Endodermal cell (in vitro differentiated cells): ENCODE data around the gene TAF7. TPM values are rescaled to one million over a fixed set of nuclear protein-coding genes. Genes with fewer than 3 reads are reported as not detected.

Experiments
- DNase-seq: peaks from one replicate; pipeline ENCODE4 v3.0.0-alpha.2; 2017
- H3K27ac ChIP-seq: 2 replicates; pipeline ENCODE4 v1.5.1; 2013; ENCODE audit warnings: mild to moderate bottlenecking, low read depth, low read length, moderate library complexity
- H3K27me3 ChIP-seq: 2 replicates; pipeline ENCODE4 v1.6.1; 2013; ENCODE audit warnings: mild to moderate bottlenecking, low read length, moderate library complexity; ENCODE audit not compliant: insufficient read depth, control insufficient read depth, poor library complexity, severe bottlenecking
- H3K36me3 ChIP-seq: 2 replicates; pipeline ENCODE4 v1.7.0; 2013; ENCODE audit warnings: mild to moderate bottlenecking, low read length, moderate library complexity; ENCODE audit not compliant: control insufficient read depth, insufficient read depth
- H3K4me1 ChIP-seq: one replicate; pipeline ENCODE4 v1.7.0; 2013; ENCODE audit warnings: low read length; ENCODE audit not compliant: control insufficient read depth, insufficient read depth
- H3K4me3 ChIP-seq: 2 replicates; pipeline ENCODE4 v1.5.1; 2013; ENCODE audit warnings: mild to moderate bottlenecking, low read length, moderate library complexity
- H3K9ac ChIP-seq: 2 replicates; pipeline ENCODE4 v1.6.1; 2013; ENCODE audit warnings: mild to moderate bottlenecking, low read length, moderate library complexity; ENCODE audit not compliant: poor library complexity, severe bottlenecking; ENCODE audit errors: extremely low read depth
- H3K9me3 ChIP-seq: 2 replicates; pipeline ENCODE4 v1.6.1; 2013; ENCODE audit warnings: mild to moderate bottlenecking, low read length, moderate library complexity; ENCODE audit not compliant: control insufficient read depth
- H3K27ac Mint-ChIP-seq: 2 replicates; pipeline ENCODE4 v1.8.0; 2020; ENCODE audit warnings: mixed read lengths
- H3K27me3 Mint-ChIP-seq: 2 replicates; pipeline ENCODE4 v1.8.0; 2021; ENCODE audit warnings: mild to moderate bottlenecking, mixed read lengths; ENCODE audit not compliant: insufficient read depth
- H3K36me3 Mint-ChIP-seq: 2 replicates; pipeline ENCODE4 v1.8.0; 2020; ENCODE audit warnings: low read depth, mixed read lengths
- H3K4me1 Mint-ChIP-seq: 2 replicates; pipeline ENCODE4 v1.8.0; 2020; ENCODE audit warnings: mixed read lengths
- H3K4me3 Mint-ChIP-seq: 2 replicates; pipeline ENCODE4 v1.8.0; 2020; ENCODE audit warnings: mild to moderate bottlenecking, moderate library complexity, mixed read lengths
- H3K9me3 Mint-ChIP-seq: 2 replicates; pipeline ENCODE4 v1.8.0; 2020; ENCODE audit warnings: mild to moderate bottlenecking, mixed read lengths
- CTCF ChIP-seq: fragments of 200-600 bp; sonication (generic); conservative IDR thresholded peaks from 2 replicates; pipeline ENCODE4 v1.5.0; 2021; ENCODE audit warnings: antibody characterized with exemption, mild to moderate bottlenecking
- WGBS, 2 experiments: methylation state at CpG; one replicate each; pipeline versions ENCODE4 v1.1.5 to v1.1.7; 2013; ENCODE audit warnings: missing lambda C conversion rate in 2 of 2, mixed read lengths in 1 of 2; ENCODE audit not compliant: insufficient coverage in 1 of 2, insufficient read length in 1 of 2; 5-methylcytosine and 5-hydroxymethylcytosine counted together
- total RNA-seq, 2 donors: library from RNA; stranded (reverse); fragmentation: NEBNext Ultra II Directional in 1 of 2; extraction: Animal tissue kit (Norgen Biotek cat#: 25700) in 1 of 2; gene quantifications; 2 replicates in 1 of 2; 3 replicates in 1 of 2; pipeline ENCODE4 v1.2.1, GENCODE V29; 2021

TAF7 gene
- total RNA-seq, 2 donors from 2014 or later: 85.4 to 99.0 TPM

GRCh38 chr5:141306630-141307029, 14.0 kb downstream of the TAF7 start:
- H3K4me1 Mint-ChIP-seq: no peaks in the 10 kb centered on the region
- 100% methylated on average over 1 of the region's 1 CpG; no CpG with 5 or more reads in 1 of the 2 experiments for WGBS, 2 experiments
- Histone ChIP-seq H3K27ac (no peak overlapping the region), H3K4me3 (no peak overlapping the region), H3K4me1 (no peaks in the 10 kb centered on the region), H3K36me3 (no peaks in the 10 kb centered on the region), H3K9ac (no peak overlapping the region), H3K9me3 (peaks cover 37% of the 10 kb centered on the region), H3K27me3 (no peaks in the 10 kb centered on the region)
- DNase-seq: no peak
- H3K27ac Mint-ChIP-seq: no peak overlapping the region
- H3K36me3 Mint-ChIP-seq: peaks cover 31% of the 10 kb centered on the region
- H3K27me3 Mint-ChIP-seq: no peaks in the 10 kb centered on the region
- H3K4me3 Mint-ChIP-seq: no peak overlapping the region
- H3K9me3 Mint-ChIP-seq: peaks cover 31% of the 10 kb centered on the region
- no peak for TF ChIP-seq CTCF

DNA sequence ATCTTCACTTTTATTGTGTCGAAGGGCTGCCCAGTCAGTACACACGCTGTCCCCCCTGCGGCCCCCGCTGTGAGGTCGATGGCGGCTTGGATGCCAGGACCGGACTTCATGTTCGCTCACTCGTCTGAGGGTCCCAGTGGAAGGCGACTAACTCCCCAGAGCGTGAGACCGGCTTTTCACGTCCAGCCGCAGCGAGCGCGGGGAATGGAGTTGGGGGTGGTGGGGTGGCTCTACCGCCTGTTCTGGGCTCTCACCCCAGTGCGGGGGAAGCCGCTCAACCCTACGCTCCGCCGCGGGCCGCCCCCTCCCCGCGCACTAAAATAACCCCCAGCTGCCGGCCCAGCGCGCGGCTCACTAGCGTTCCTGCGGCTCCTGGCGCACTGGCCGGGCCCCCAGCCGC, 16.8 kb downstream of the TAF7 start, which contains the start of gene SLC25A2:
Gene SLC25A2, minus strand, starts transcription at position 294 of the 400 bp plus-strand sequence. Its CDS starts 184 bp downstream, at position 110.
- H3K4me1 Mint-ChIP-seq: no peaks in the 10 kb centered on the region
- no peak for DNase-seq
- H3K9me3 Mint-ChIP-seq: peaks cover 24% of the 10 kb centered on the region
- H3K27ac ChIP-seq: no peak within 1 kb of the TSS
- H3K4me3 Mint-ChIP-seq: no peak within 1 kb of the TSS
- no peaks in the 10 kb centered on the region for H3K36me3 ChIP-seq
- H3K27ac Mint-ChIP-seq: no peak within 1 kb of the TSS
- H3K36me3 Mint-ChIP-seq: peaks cover 20% of the 10 kb centered on the region
- 97 to 99% methylated on average over 27 to 36 of the region's 36 CpGs for WGBS, 2 experiments
- no peaks in the 10 kb centered on the region for H3K27me3 ChIP-seq
- TF ChIP-seq CTCF: no peak
- H3K4me1 ChIP-seq: no peaks in the 10 kb centered on the region
- no peak within 1 kb of the TSS for H3K9ac ChIP-seq
- peaks cover 33% of the 10 kb centered on the region for H3K9me3 ChIP-seq
- no peaks in the 10 kb centered on the region for H3K27me3 Mint-ChIP-seq
- no peak within 1 kb of the TSS for H3K4me3 ChIP-seq

DNA sequence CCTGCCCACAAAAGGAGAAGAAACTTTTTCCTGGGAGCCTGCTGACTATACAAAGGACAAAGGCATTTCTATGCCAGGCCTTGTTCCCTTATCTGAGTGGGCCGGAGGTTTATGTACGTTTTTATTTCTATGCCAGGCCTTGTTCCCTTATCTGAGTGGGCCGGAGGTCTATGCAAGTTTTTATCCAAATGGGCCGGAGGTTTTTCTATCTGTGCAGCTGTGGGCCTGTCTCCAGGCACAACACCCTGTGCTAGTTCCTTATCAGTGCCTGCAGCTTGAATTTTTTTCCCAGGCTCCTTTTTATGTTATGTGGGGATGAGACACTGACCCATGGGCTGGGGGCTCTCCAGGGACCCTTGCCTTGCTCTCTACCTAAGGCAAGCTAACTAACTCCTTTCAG, 22.2 kb downstream of the TAF7 start:
- no peaks in the 10 kb centered on the region for H3K36me3 ChIP-seq
- no peak overlapping the region for H3K4me3 ChIP-seq
- no peaks in the 10 kb centered on the region for H3K4me1 Mint-ChIP-seq
- no peak overlapping the region for H3K4me3 Mint-ChIP-seq
- no peaks in the 10 kb centered on the region for H3K4me1 ChIP-seq
- 88% methylated on average over 3 to 4 of the region's 4 CpGs for WGBS, 2 experiments
- peaks cover 13% of the 10 kb centered on the region for H3K9me3 ChIP-seq
- H3K27me3 ChIP-seq: no peaks in the 10 kb centered on the region
- H3K27me3 Mint-ChIP-seq: no peaks in the 10 kb centered on the region
- H3K27ac Mint-ChIP-seq: peak overlapping the region; percentile 11
- H3K27ac ChIP-seq: no peak overlapping the region
- no peak for TF ChIP-seq CTCF
- peaks cover 5% of the 10 kb centered on the region for H3K36me3 Mint-ChIP-seq
- no peak overlapping the region for H3K9ac ChIP-seq
- peaks cover under 1% of the 10 kb centered on the region for H3K9me3 Mint-ChIP-seq
- no peak for DNase-seq
